ENCODE measurements around the gene POLG. TPM values are rescaled to one million over a fixed set of nuclear protein-coding genes. Genes with fewer than 3 reads are reported as not detected.

Gene POLG
- total RNA-seq, 1 experiment from 2014 or later, result 60.3 TPM

DNA sequence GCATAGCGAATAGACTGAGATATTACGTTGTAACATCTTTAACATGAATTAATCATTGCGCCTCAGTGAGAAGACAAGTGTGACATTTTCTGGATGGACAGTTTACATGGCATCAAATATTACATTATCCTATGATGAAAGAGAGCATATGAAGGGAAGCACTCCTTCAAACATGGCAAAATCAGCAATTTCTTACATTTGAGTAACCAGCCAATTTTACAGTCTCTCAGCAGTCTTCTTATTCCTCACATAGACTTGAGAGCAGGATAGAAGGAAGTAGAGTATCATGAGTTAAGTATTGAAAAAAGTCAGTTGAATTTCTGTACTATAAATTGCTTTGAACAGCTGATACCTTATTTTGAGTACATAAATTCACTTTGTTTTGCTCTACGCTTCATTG lies 52.0 kb downstream of the POLG start:
- H3K4me1 ChIP-seq (ENCODE audit: insufficient read depth, low read length), result no peaks in the 10 kb centered on the region
- H2BK15ac ChIP-seq (ENCODE audit: low read depth, low read length), result no peak overlapping the region
- Mint-ChIP-seq H3K4me1 (no peaks in the 10 kb centered on the region), H3K9me3 (peaks cover 2 to 3% of the 10 kb centered on the region in 2 experiments; a peak in 2 of 5 replicates), H3K27me3 (ENCODE audit: low read depth) (no peaks in the 10 kb centered on the region), H3K27ac (no peak overlapping the region), H3K36me3 (ENCODE audit: insufficient read depth in 1 of 3, low read depth in 3 of 3) (peaks cover 43 to 77% (median 76%) of the 10 kb centered on the region in 3 experiments), H3K4me3 (no peak overlapping the region)
- no CpG with 5 or more reads among the region's 4 CpGs for WGBS (ENCODE audit: extremely low coverage, insufficient read length, low lambda C conversion rate)
- H2BK12ac ChIP-seq (ENCODE audit: insufficient read length, low read depth, low read length), result no peak overlapping the region
- no peak overlapping the region for H2BK120ac ChIP-seq (ENCODE audit: low read depth, low read length, poor library complexity, severe bottlenecking)
- H3K9ac ChIP-seq (ENCODE audit: extremely low read depth, insufficient read length, low read length), result no peak overlapping the region
- H3K14ac ChIP-seq (ENCODE audit: insufficient read depth, low read length), result no peak overlapping the region
- no peak overlapping the region for H3K18ac ChIP-seq (ENCODE audit: insufficient read length, low read depth, low read length)
- no peak overlapping the region for H2BK5ac ChIP-seq (ENCODE audit: insufficient read length, low read length)
- no peak overlapping the region for H3K4me2 ChIP-seq (ENCODE audit: insufficient read depth, insufficient read length, low read length)
- no peaks in the 10 kb centered on the region for H3K9me3 ChIP-seq (ENCODE audit: control insufficient read depth, low read depth, low read length)
- H3K23ac ChIP-seq (ENCODE audit: insufficient read length, low read depth, low read length), result no peak overlapping the region
- TF ChIP-seq CTCF (conservative IDR thresholded peaks at IDR 0.05), result no peak
- no peak overlapping the region for H2AK5ac ChIP-seq (ENCODE audit: insufficient read length, low read length)
- DNase-seq, result no peak
- no peak overlapping the region for H3K56ac ChIP-seq (ENCODE audit: insufficient read length, low read depth, low read length)
- H4K8ac ChIP-seq (replicated peaks; ENCODE audit: insufficient read length, low read depth, low read length), result no peak overlapping the region
- no peak overlapping the region for H4K91ac ChIP-seq (ENCODE audit: insufficient read length, low read depth, low read length)
- H3K79me2 ChIP-seq (ENCODE audit: insufficient read depth, low read length), result no peaks in the 10 kb centered on the region
- no peak overlapping the region for H3K27ac ChIP-seq (ENCODE audit: insufficient read length, low read depth, low read length)
- H3K23me2 ChIP-seq (ENCODE audit: insufficient read length, low read depth, low read length, poor library complexity, severe bottlenecking), result no peaks in the 10 kb centered on the region
- no peak overlapping the region for H3K4ac ChIP-seq (ENCODE audit: low read depth, low read length)
- H4K20me1 ChIP-seq (ENCODE audit: control insufficient read depth, insufficient read depth, insufficient read length), result no peaks in the 10 kb centered on the region
- no peak overlapping the region for H4K5ac ChIP-seq (ENCODE audit: insufficient read length, low read depth, low read length)
- no peak overlapping the region for H3T11ph ChIP-seq (ENCODE audit: low read length)
- no peaks in the 10 kb centered on the region for H3K27me3 ChIP-seq (ENCODE audit: insufficient read depth, low read length)
- H2AFZ ChIP-seq (ENCODE audit: low read length), result no peak overlapping the region
- H3K79me1 ChIP-seq (ENCODE audit: insufficient read depth, low read depth, low read length, poor library complexity, severe bottlenecking), result no peaks in the 10 kb centered on the region
- no peak overlapping the region for H2BK20ac ChIP-seq (ENCODE audit: low read depth, low read length, poor library complexity, severe bottlenecking)
